ENCODE results near the gene ERC1. TPM values are rescaled to one million over a fixed set of nuclear protein-coding genes. Genes with fewer than 3 reads are reported as not detected.

The ERC1 gene
- total RNA-seq, 1 donor from 2014 or later, result 16.6 TPM

DNA sequence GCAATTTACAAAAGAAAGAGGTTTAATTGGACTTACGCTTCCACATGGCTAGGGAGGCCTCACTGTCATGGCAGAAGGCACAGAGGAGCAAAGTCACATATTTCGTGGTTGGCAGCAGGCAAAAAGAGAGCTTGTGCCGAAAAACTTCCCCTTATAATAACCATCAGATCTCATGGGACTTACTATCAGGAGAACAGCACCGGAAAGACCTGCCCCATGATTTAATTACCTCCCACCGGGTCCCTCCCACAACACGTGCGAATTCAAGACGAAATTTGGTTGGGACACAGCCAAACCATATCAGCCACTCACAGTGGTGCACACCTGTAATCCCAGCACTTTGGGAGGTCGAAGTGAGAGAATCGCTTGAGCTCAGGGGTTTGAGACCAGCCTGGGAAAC is 534.8 kb downstream of the ERC1 start:
- DNase-seq (ENCODE audit: low read depth) (no peak), FAIRE-seq (no peak)
- Histone ChIP-seq H3K36me3 (ENCODE audit: control insufficient read depth, insufficient read depth, low read length) (no peaks in the 10 kb centered on the region), H3K27me3 (ENCODE audit: control insufficient read depth, insufficient read depth, low read length) (peaks cover 11% of the 10 kb centered on the region), H3K4me3 (ENCODE audit: low read depth, low read length) (no peak overlapping the region)
- TF ChIP-seq CTCF (IDR thresholded peaks at IDR 0.05; ENCODE audit: insufficient read depth, low read length, severe bottlenecking), result no peak

DNA sequence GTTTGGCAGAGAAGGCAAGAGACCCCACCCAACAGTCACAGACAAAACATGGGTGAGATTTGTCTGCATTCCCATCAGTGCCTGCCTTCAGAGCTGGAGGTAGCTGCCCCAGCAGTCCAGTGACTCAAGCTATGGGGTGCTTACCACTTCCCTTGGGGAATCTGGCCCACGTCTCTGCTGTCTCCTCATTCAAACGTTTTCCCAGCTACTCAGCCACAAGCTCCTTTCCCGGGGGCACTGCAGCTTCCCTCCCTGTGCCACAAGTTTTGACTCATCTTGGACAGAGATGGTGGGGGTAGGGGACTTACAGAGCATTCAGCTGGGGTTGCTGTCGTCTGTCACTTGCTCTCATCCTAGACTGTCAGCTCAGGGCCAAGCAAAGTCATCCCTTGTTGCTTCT is 536.8 kb downstream of the ERC1 start:
- DNase-seq (ENCODE audit: low read depth), result peak; percentile 61
- no peak overlapping the region for H3K4me3 ChIP-seq (ENCODE audit: low read depth, low read length)
- peaks cover 27% of the 10 kb centered on the region for H3K27me3 ChIP-seq (ENCODE audit: control insufficient read depth, insufficient read depth, low read length)
- H3K36me3 ChIP-seq (ENCODE audit: control insufficient read depth, insufficient read depth, low read length), result no peaks in the 10 kb centered on the region
- no peak for TF ChIP-seq CTCF (IDR thresholded peaks at IDR 0.05; ENCODE audit: insufficient read depth, low read length, severe bottlenecking)
- no peak for FAIRE-seq

- no peak overlapping the region for H3K4me3 ChIP-seq (ENCODE audit: low read depth, low read length)
- H3K27me3 ChIP-seq (ENCODE audit: control insufficient read depth, insufficient read depth, low read length), result peaks cover 30% of the 10 kb centered on the region
- DNase-seq (ENCODE audit: low read depth) (no peak), FAIRE-seq (no peak)
- H3K36me3 ChIP-seq (ENCODE audit: control insufficient read depth, insufficient read depth, low read length), result no peaks in the 10 kb centered on the region
- TF ChIP-seq CTCF (IDR thresholded peaks at IDR 0.05; ENCODE audit: insufficient read depth, low read length, severe bottlenecking), result no peak
Observed at GRCh38 chr12:1528791-1529190, 537.8 kb downstream of the ERC1 start.

GRCh38 chr12:1529228-1529861 is 538.3 kb downstream of the ERC1 start:
- H3K27me3 ChIP-seq (ENCODE audit: control insufficient read depth, insufficient read depth, low read length), result peaks cover 30% of the 10 kb centered on the region
- FAIRE-seq (no peak), DNase-seq (ENCODE audit: low read depth) (no peak)
- H3K4me3 ChIP-seq (ENCODE audit: low read depth, low read length), result no peak overlapping the region
- TF ChIP-seq CTCF (IDR thresholded peaks at IDR 0.05; ENCODE audit: insufficient read depth, low read length, severe bottlenecking), result no peak
- H3K36me3 ChIP-seq (ENCODE audit: control insufficient read depth, insufficient read depth, low read length), result no peaks in the 10 kb centered on the region

GRCh38 chr12:1529862-1530591 is 539.0 kb downstream of the ERC1 start:
- peaks cover 30% of the 10 kb centered on the region for H3K27me3 ChIP-seq (ENCODE audit: control insufficient read depth, insufficient read depth, low read length)
- DNase-seq (ENCODE audit: low read depth) (no peak), FAIRE-seq (no peak)
- H3K36me3 ChIP-seq (ENCODE audit: control insufficient read depth, insufficient read depth, low read length), result no peaks in the 10 kb centered on the region
- peak overlapping the region; percentile 23 for H3K4me3 ChIP-seq (ENCODE audit: low read depth, low read length)
- no peak for TF ChIP-seq CTCF (IDR thresholded peaks at IDR 0.05; ENCODE audit: insufficient read depth, low read length, severe bottlenecking)

All from bronchial epithelial cell (primary cell).